GM18909 (cell line): ENCODE results near the gene AGBL1.
A peak's percentile ranks its signal among the peaks of the same experiment; 100 is the strongest.

Experiments
- ATAC-seq: cut with Tn5 transposase; IDR thresholded peaks from one replicate; pipeline ENCODE4 v1.9.1; 2021; ENCODE audit warnings: mild to moderate bottlenecking; ENCODE audit not compliant: unreplicated experiment, poor library complexity

Gene AGBL1

GRCh38 chr15:86620641-86621349 lies 541.1 kb downstream of the AGBL1 start:
- ATAC-seq, result no peak

GRCh38 chr15:86623236-86623635 lies 543.6 kb downstream of the AGBL1 start:
- ATAC-seq, result no peak

GRCh38 chr15:86624261-86625036 lies 544.8 kb downstream of the AGBL1 start:
- ATAC-seq, result peak; percentile 46

GRCh38 chr15:86629409-86630356 lies 550.0 kb downstream of the AGBL1 start:
- no peak for ATAC-seq

GRCh38 chr15:86630946-86631345 lies 551.3 kb downstream of the AGBL1 start:
- no peak for ATAC-seq

- ATAC-seq, result no peak
These were observed 554.5 kb downstream of the AGBL1 start for GRCh38 chr15:86634146-86634545.

- ATAC-seq, result no peak
These were observed 555.4 kb downstream of the AGBL1 start for GRCh38 chr15:86634992-86635638.

- no peak for ATAC-seq
These were observed 564.7 kb downstream of the AGBL1 start for GRCh38 chr15:86644339-86644738.

- ATAC-seq, result no peak
These were observed 566.3 kb downstream of the AGBL1 start for GRCh38 chr15:86645925-86646500.

- ATAC-seq, result no peak
These were observed 568.3 kb downstream of the AGBL1 start for GRCh38 chr15:86647810-86648440.

- no peak for ATAC-seq
These were observed 569.6 kb downstream of the AGBL1 start for GRCh38 chr15:86649277-86649676.

- no peak for ATAC-seq
These were observed 570.4 kb downstream of the AGBL1 start for GRCh38 chr15:86650094-86650493.

GRCh38 chr15:86653344-86654197 lies 573.9 kb downstream of the AGBL1 start:
- no peak for ATAC-seq

GRCh38 chr15:86654501-86654900 lies 574.8 kb downstream of the AGBL1 start:
- no peak for ATAC-seq

GRCh38 chr15:86657305-86657704 lies 577.6 kb downstream of the AGBL1 start:
- ATAC-seq, result no peak

- no peak for ATAC-seq
These were observed 580.2 kb downstream of the AGBL1 start for GRCh38 chr15:86659724-86660411.

GRCh38 chr15:86661580-86661979 lies 581.9 kb downstream of the AGBL1 start:
- ATAC-seq, result no peak

- ATAC-seq, result no peak
These were observed 583.6 kb downstream of the AGBL1 start for GRCh38 chr15:86663304-86663703.
